Testis (tissue), 2 donors: Measurements from ENCODE around the gene PTCD2.

ENCODE experiments used
- POLR2A ChIP-seq: fragments of 450-650 bp; IDR thresholded peaks from one replicate; pipeline ENCODE4 v1.6.1; 2017; ENCODE audit warnings: antibody characterized with exemption, mild to moderate bottlenecking, moderate library complexity
- TF ChIP-seq, protein P1 (sequence below), 3 experiments: fragments of 450-650 bp in 2 of 3; fragments of 200-600 bp in 1 of 3; sonication (generic) in 1 of 3; IDR thresholded peaks; one replicate each; pipeline ENCODE4 v1.5.1; 2016 to 2019; ENCODE audit warnings: antibody characterized with exemption in 3 of 3, mild to moderate bottlenecking in 2 of 3, moderate library complexity in 1 of 3

- no peak for TF ChIP-seq POLR2A
- TF ChIP-seq, protein P1, sequence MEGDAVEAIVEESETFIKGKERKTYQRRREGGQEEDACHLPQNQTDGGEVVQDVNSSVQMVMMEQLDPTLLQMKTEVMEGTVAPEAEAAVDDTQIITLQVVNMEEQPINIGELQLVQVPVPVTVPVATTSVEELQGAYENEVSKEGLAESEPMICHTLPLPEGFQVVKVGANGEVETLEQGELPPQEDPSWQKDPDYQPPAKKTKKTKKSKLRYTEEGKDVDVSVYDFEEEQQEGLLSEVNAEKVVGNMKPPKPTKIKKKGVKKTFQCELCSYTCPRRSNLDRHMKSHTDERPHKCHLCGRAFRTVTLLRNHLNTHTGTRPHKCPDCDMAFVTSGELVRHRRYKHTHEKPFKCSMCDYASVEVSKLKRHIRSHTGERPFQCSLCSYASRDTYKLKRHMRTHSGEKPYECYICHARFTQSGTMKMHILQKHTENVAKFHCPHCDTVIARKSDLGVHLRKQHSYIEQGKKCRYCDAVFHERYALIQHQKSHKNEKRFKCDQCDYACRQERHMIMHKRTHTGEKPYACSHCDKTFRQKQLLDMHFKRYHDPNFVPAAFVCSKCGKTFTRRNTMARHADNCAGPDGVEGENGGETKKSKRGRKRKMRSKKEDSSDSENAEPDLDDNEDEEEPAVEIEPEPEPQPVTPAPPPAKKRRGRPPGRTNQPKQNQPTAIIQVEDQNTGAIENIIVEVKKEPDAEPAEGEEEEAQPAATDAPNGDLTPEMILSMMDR (IDR thresholded peaks at IDR 0.05), result no peak
Measured at GRCh38 chr5:72415616-72416325, 95.6 kb downstream of the PTCD2 start.
